ENCODE measurements around the gene LAIR1.

Gene LAIR1

DNA sequence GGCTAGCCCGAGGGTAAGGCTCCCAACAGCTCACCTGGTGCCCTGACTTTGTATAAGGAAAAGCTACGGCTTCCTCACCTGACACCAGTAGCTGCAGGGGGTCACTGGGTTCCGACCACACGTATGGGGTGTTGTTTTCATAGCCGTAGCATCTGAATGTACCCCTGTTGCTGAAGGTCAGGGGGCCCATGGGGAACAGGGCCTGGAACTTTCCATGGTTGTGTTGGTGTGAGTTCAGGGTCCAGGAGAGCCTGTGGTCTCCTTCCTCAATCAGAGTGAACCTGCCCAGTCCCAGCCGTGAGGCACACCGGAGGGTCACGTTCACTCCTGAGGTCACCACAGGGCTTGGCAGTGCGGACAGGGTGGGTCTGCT, 26.9 kb downstream of the LAIR1 start (continued):
- TF ChIP-seq, protein P1, sequence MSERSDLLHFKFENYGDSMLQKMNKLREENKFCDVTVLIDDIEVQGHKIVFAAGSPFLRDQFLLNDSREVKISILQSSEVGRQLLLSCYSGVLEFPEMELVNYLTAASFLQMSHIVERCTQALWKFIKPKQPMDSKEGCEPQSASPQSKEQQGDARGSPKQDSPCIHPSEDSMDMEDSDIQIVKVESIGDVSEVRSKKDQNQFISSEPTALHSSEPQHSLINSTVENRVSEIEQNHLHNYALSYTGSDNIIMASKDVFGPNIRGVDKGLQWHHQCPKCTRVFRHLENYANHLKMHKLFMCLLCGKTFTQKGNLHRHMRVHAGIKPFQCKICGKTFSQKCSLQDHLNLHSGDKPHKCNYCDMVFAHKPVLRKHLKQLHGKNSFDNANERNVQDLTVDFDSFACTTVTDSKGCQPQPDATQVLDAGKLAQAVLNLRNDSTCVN (tag by site-specific recombination; optimal IDR thresholded peaks at IDR 0.05), result no peak
- no peak for TF ChIP-seq ZNF18 (tag by site-specific recombination; IDR thresholded peaks at IDR 0.05)

DNA sequence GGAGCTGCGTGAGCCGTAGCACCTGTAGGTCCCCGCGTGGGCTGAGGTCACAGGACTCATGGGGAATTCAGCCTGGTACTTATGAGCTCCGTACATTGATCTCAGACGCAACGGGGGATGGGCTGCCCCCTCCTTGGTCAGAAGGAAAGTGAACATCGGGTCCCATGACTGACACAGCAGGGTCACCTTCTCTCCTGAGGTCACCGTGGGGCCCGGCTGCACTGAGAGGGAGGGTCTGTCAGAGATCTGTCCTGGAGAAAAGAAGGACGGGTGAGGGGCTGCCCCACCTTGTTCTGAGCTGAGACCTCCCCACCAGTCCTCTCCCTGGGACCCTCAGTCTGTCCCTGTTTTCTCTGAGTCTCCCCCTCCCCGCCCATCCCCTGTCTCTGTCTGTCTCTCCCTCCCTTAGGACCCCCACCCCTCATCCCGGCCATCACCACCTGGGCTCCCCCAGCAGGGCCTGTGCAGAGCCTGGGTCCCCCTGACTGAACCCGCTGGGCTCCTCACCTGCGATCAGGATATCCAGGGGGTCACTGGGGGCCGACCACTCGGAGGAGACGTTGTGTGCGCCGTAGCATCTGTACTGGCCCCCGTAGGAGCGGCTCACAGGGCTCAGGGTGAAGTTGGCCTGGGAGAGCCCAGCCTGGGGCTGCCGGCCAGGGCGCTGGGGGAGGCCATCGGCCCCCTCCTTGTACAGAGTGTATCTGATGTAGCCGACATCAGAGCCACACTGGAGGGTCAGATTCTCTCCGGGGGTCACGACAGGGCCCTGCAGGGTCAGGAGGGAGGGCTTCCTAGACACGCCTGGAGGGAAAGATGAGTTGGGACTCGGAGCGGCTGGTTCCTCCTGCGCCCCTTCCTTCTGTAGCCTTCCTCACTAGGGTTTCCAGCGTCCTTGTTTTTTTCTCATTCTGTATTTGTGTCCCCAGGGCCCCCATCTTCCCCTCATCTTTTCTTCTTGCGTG, 27.6 kb downstream of the LAIR1 start:
- TF ChIP-seq ZNF830 (tag by site-specific recombination; IDR thresholded peaks at IDR 0.05; ENCODE audit: low read depth), result no peak
- Histone ChIP-seq H3K4me3 (ENCODE audit: low read depth, low read length) (no peak overlapping the region), H3K36me3 (ENCODE audit: control insufficient read depth in 2 of 2, insufficient read depth in 1 of 2, low read length in 2 of 2) (no peaks in the 10 kb centered on the region), H3K9me3 (ENCODE audit: control insufficient read depth, insufficient read depth, low read depth, low read length) (no peaks in the 10 kb centered on the region), H3K4me1 (ENCODE audit: control insufficient read depth, insufficient read depth, low read length) (no peaks in the 10 kb centered on the region), H3K27ac (ENCODE audit: extremely low read depth, low read depth, low read length) (no peak overlapping the region)
- ChIA-PET POLR2A (no interaction called here), CTCF (interaction anchor here (0.6 kb wide), 2 partner anchors 11 to 166 kb away, joined by 3 to 4 read pairs; no protein-coding TSS in a partner anchor)

DNA sequence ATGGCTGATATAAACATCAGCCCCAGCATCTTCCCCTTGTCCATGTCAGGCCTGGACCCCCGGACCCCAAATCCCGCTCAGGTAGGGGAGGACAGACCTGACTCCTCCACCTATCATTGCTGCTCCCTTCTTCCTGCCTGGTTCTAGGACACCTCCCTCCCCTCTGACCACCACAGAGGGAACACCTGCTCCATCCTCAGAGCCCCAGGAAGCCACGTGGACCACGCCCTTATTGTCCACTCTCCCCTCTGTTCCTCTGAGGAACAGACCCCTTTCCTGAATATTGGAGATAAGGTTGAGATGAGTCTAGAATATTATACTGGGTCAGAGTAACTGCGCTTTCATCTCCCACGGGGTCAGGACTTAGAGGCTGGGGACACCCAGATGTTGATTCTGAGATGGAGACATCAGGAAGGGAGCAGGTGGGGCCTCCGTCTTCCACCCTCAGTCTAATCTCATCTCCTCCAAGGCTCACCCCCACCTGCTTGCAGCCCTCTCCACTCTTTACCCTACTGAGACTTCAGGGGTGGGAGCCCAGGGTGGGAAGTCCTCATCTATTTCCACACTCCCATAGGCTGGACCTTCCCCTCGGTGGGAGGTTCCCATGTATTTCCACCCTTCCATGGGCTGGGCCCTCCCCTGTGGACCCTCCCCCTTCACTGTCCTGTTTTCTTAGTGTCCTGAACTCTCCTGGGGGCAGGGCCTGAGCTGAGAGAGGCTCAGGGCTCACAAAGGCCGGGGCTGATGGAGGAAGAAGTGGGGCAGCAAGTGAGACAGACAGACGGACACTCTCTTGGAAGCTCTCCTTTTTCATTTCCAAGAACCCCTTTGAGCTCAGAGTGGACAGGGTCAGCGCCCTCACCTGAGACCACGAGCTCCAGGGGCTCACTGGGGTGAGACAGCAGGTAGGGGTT, 28.5 kb downstream of the LAIR1 start:
- H3K4me3 ChIP-seq (ENCODE audit: low read depth, low read length), result no peak overlapping the region
- H3K4me1 ChIP-seq (ENCODE audit: control insufficient read depth, insufficient read depth, low read length), result no peaks in the 10 kb centered on the region
- H3K27ac ChIP-seq (ENCODE audit: extremely low read depth, low read depth, low read length), result no peak overlapping the region
- ChIA-PET POLR2A (no interaction called here), CTCF (interaction anchor here (0.5 kb wide), 1 partner anchor 52 kb away, joined by 4 read pairs; no protein-coding TSS in a partner anchor)
- H3K9me3 ChIP-seq (ENCODE audit: control insufficient read depth, insufficient read depth, low read depth, low read length), result no peaks in the 10 kb centered on the region
- no peaks in the 10 kb centered on the region for H3K36me3 ChIP-seq (ENCODE audit: control insufficient read depth in 2 of 2, insufficient read depth in 1 of 2, low read length in 2 of 2)
- TF ChIP-seq PRDM1 (tag by site-specific recombination; IDR thresholded peaks at IDR 0.05) (no peak), WT1 (tag by site-specific recombination; IDR thresholded peaks at IDR 0.05) (no peak), GLI2 (tag by site-specific recombination; IDR thresholded peaks at IDR 0.05; ENCODE audit: borderline replicate concordance, low read depth) (no peak)

- Histone ChIP-seq H3K4me3 (ENCODE audit: low read depth, low read length) (no peak overlapping the region), H3K27ac (ENCODE audit: extremely low read depth, low read depth, low read length) (no peak overlapping the region), H3K9me3 (ENCODE audit: control insufficient read depth, insufficient read depth, low read depth, low read length) (no peaks in the 10 kb centered on the region), H3K36me3 (ENCODE audit: control insufficient read depth in 2 of 2, insufficient read depth in 1 of 2, low read length in 2 of 2) (no peaks in the 10 kb centered on the region), H3K4me1 (ENCODE audit: control insufficient read depth, insufficient read depth, low read length) (no peaks in the 10 kb centered on the region)
- CTCF ChIA-PET, result no interaction called here
- POLR2A ChIA-PET, result no interaction called here
- TF ChIP-seq ZBTB17 (tag by site-specific recombination; IDR thresholded peaks at IDR 0.05), result 0 out of 2 replicates have a peak, but pooled peaks have one; percentile 14
- no peak for TF ChIP-seq REPIN1 (tag by site-specific recombination; IDR thresholded peaks at IDR 0.05; ENCODE audit: low read depth)
- TF ChIP-seq ZNF571 (tag by site-specific recombination; IDR thresholded peaks at IDR 0.05), result no peak
- no peak for TF ChIP-seq ZNF354C (tag by site-specific recombination; IDR thresholded peaks at IDR 0.05; ENCODE audit: borderline replicate concordance, low read depth)
Observed at GRCh38 chr19:54335164-54335563, 29.6 kb downstream of the LAIR1 start.
